ENCODE data around the gene MORF4L1. TPM values are rescaled to one million over a fixed set of nuclear protein-coding genes. Genes with fewer than 3 reads are reported as not detected.
A peak's percentile ranks its signal among the peaks of the same experiment; 100 is the strongest.

The MORF4L1 gene
- total RNA-seq (2022) (424 and 426 TPM in 2 replicates), Bru-seq, nascent RNA (percentile 85 among the genes with signal in this experiment), BruChase-seq, experiment 1, labeled RNA remaining after a 2-hour chase (percentile 88 among the genes with signal in this experiment), BruChase-seq, experiment 2, labeled RNA remaining after a 6-hour chase (percentile 95 among the genes with signal in this experiment)
- long read RNA-seq, transcript MORF4L1-203 (12 exons, 1,880 nt) = major isoform, 873 of 1,039 reads
- long read RNA-seq, transcript MORF4L1-201 (13 exons, 2,359 nt) = minor isoform, 54 of 1,039 reads
- long read RNA-seq, partial matches to known transcripts = 40 of 1,039 reads
- long read RNA-seq, other reads (novel, unspliced or antisense) = 67 of 1,039 reads

- CTCF ChIA-PET = interaction anchor here (0.6 to 1.8 kb wide), 6 partner anchors 13 to 308 kb away, joined by 3 to 8 read pairs (median 3); partner anchors contain the start of gene ADAMTS7
These were observed at the start of gene MORF4L1 for GRCh38 chr15:78872155-78872971. TSS of gene MORF4L1 (plus strand) at chr15:78872890. CDS start at chr15:78873018, 128 bp downstream.

GRCh38 chr15:78828920-78829319, 43.8 kb upstream of the MORF4L1 start:
- BruUV-seq (replicated peaks) = no TSS peak
- intact Hi-C loops (cut with micrococcal nuclease; ENCODE audit: unreplicated experiment) = no loop called here

More at GRCh38 chr15:78872155-78872971, at the start of gene MORF4L1:
- no peak for TF ChIP-seq CTCF (IDR thresholded peaks at IDR 0.05; ENCODE audit: insufficient read depth in 1 of 2, low read depth in 1 of 2, low read length in 1 of 2, severe bottlenecking in 1 of 2, unreplicated experiment in 1 of 2)
- Mint-ChIP-seq H3K4me1 (ENCODE audit: low read depth, unreplicated experiment) (peaks cover 24% of the 10 kb centered on the region), H3K36me3 (ENCODE audit: insufficient read depth, unreplicated experiment) (peaks cover 36% of the 10 kb centered on the region), H3K27ac (ENCODE audit: unreplicated experiment) (peak within 1 kb of the TSS; percentile 99), H3K27me3 (ENCODE audit: insufficient read depth, unreplicated experiment) (no peaks in the 10 kb centered on the region), H3K9me3 (ENCODE audit: unreplicated experiment) (no peaks in the 10 kb centered on the region), H3K4me3 (ENCODE audit: unreplicated experiment) (peak within 1 kb of the TSS; percentile 83)
- BruUV-seq (replicated peaks) = TSS peak; percentile 86
- Histone ChIP-seq H3K36me3 (ENCODE audit: control insufficient read depth, insufficient read depth, low read length) (no peaks in the 10 kb centered on the region), H3K4me3 (ENCODE audit: low read depth, low read length) (peak within 1 kb of the TSS; percentile 98), H3K9me3 (no peaks in the 10 kb centered on the region), H3K27me3 (replicated peaks; ENCODE audit: control insufficient read depth, insufficient read depth, low read length) (no peaks in the 10 kb centered on the region), H3K4me1 (peaks cover 24% of the 10 kb centered on the region)
- intact Hi-C loops (cut with micrococcal nuclease; ENCODE audit: unreplicated experiment) = no loop called here
- POLR2A ChIA-PET = interaction anchor here (0.6 to 1.4 kb wide), 4 partner anchors 12 to 140 kb away, joined by 4 to 22 read pairs (median 7); no protein-coding TSS in a partner anchor
- DNase-seq = peak; percentile 97 to 98

More at GRCh38 chr15:78828920-78829319, 43.8 kb upstream of the MORF4L1 start:
- Mint-ChIP-seq H3K27me3 (ENCODE audit: insufficient read depth, unreplicated experiment) (peaks cover 3% of the 10 kb centered on the region), H3K4me1 (ENCODE audit: low read depth, unreplicated experiment) (no peaks in the 10 kb centered on the region), H3K9me3 (ENCODE audit: unreplicated experiment) (no peaks in the 10 kb centered on the region), H3K36me3 (ENCODE audit: insufficient read depth, unreplicated experiment) (no peaks in the 10 kb centered on the region), H3K4me3 (ENCODE audit: unreplicated experiment) (no peak overlapping the region), H3K27ac (ENCODE audit: unreplicated experiment) (no peak overlapping the region)
- ChIA-PET CTCF (no interaction called here), POLR2A (no interaction called here)
- no peaks in the 10 kb centered on the region for H3K36me3 ChIP-seq (ENCODE audit: control insufficient read depth, insufficient read depth, low read length)
- no peak for TF ChIP-seq CTCF (IDR thresholded peaks at IDR 0.05; ENCODE audit: insufficient read depth in 1 of 2, low read depth in 1 of 2, low read length in 1 of 2, severe bottlenecking in 1 of 2, unreplicated experiment in 1 of 2)
- no peak for DNase-seq
- no peaks in the 10 kb centered on the region for H3K9me3 ChIP-seq
- H3K4me3 ChIP-seq (ENCODE audit: low read depth, low read length) = no peak overlapping the region
- no peaks in the 10 kb centered on the region for H3K27me3 ChIP-seq (replicated peaks; ENCODE audit: control insufficient read depth, insufficient read depth, low read length)
- H3K4me1 ChIP-seq = no peaks in the 10 kb centered on the region
